IMR-90 (cell line): ENCODE measurements around the gene GBP3. TPM values are rescaled to one million over a fixed set of nuclear protein-coding genes. Genes with fewer than 3 reads are reported as not detected.

Source experiments
- ATAC-seq: fragments of 200-7000 bp; cut with Tn5 transposase; 2 replicates; pipeline ENCODE4 v1.9.1; 2020; ENCODE audit warnings: low read depth, mild to moderate bottlenecking, moderate library complexity
- BruUV-seq: library from RNA; stranded (reverse); fragments of 400-500 nt; replicated peaks from 2 replicates; lab custom pipeline; 2021; lab: Mats Ljungman, UMichigan
- CTCF ChIA-PET: fragments of 300-600 bp; formaldehyde crosslinking; extraction: SDS; loops from one replicate; lab custom pipeline; 2021; ENCODE audit warnings: antibody characterized with exemption; lab: Yijun Ruan, JAX
- POLR2A ChIA-PET: fragments of 300-600 bp; sonication (Branson Sonifier 250); formaldehyde crosslinking; loops from one replicate; lab custom pipeline; 2022; ENCODE audit warnings: antibody characterized with exemption; ENCODE audit not compliant: unreplicated experiment; lab: Charles Lee
- DNase-seq: peaks from one replicate; pipeline ENCODE4 v3.0.0; 2013
- H2AFZ ChIP-seq: replicated peaks from 2 replicates; pipeline ENCODE3; 2013; ENCODE audit warnings: low read length, mild to moderate bottlenecking; ENCODE audit not compliant: poor library complexity
- H2AK5ac ChIP-seq: 2 replicates; pipeline ENCODE4 v1.6.1; 2013; ENCODE audit warnings: low read depth, low read length, inconsistent platforms
- H2AK9ac ChIP-seq: replicated peaks from 2 replicates; pipeline ENCODE3; 2013; ENCODE audit warnings: mild to moderate bottlenecking, low read depth, low read length, moderate library complexity; ENCODE audit not compliant: poor library complexity
- H2BK120ac ChIP-seq: 2 replicates; pipeline ENCODE4 v1.6.1; 2013; ENCODE audit warnings: low read depth, low read length, inconsistent platforms
- H2BK15ac ChIP-seq: 3 replicates; pipeline ENCODE4 v1.6.1; 2013; ENCODE audit warnings: low read depth, low read length, inconsistent platforms
- H2BK20ac ChIP-seq: 2 replicates; pipeline ENCODE4 v1.6.1; 2013; ENCODE audit warnings: low read depth, mild to moderate bottlenecking, inconsistent platforms, low read length, moderate library complexity
- H2BK5ac ChIP-seq: 2 replicates; pipeline ENCODE4 v1.6.1; 2013; ENCODE audit warnings: mild to moderate bottlenecking, low read depth, low read length, inconsistent platforms; ENCODE audit not compliant: poor library complexity, severe bottlenecking
- H3K14ac ChIP-seq: replicated peaks from 2 replicates; pipeline ENCODE4 v1.6.1; 2013; ENCODE audit warnings: low read depth, low read length, inconsistent platforms
- H3K18ac ChIP-seq: 2 replicates; pipeline ENCODE4 v1.6.1; 2013; ENCODE audit warnings: low read depth, low read length, control low read depth
- H3K23ac ChIP-seq: 2 replicates; pipeline ENCODE4 v1.6.1; 2013; ENCODE audit warnings: low read depth, low read length, inconsistent platforms
- H3K27ac ChIP-seq: 2 replicates; pipeline ENCODE4 v1.5.1; 2013; ENCODE audit warnings: mild to moderate bottlenecking, control low read depth, low read length; ENCODE audit not compliant: insufficient read depth
- H3K27me3 ChIP-seq: 2 replicates; pipeline ENCODE4 v1.6.1; 2013; ENCODE audit warnings: low read length; ENCODE audit not compliant: control insufficient read depth, insufficient read depth
- H3K36me3 ChIP-seq: 2 replicates; pipeline ENCODE4 v1.6.1; 2013; ENCODE audit warnings: low read length, mixed read lengths; ENCODE audit not compliant: control insufficient read depth, insufficient read depth
- H3K4ac ChIP-seq: 2 replicates; pipeline ENCODE4 v1.6.1; 2013; ENCODE audit warnings: low read depth, low read length, inconsistent platforms
- H3K4me1 ChIP-seq: 2 replicates; pipeline ENCODE4 v1.6.1; 2013; ENCODE audit warnings: low read length, mixed read lengths; ENCODE audit not compliant: control insufficient read depth, insufficient read depth
- H3K4me2 ChIP-seq: 2 replicates; pipeline ENCODE4 v1.6.1; 2013; ENCODE audit warnings: low read depth, mild to moderate bottlenecking, control low read depth, low read length, moderate library complexity
- H3K4me3 ChIP-seq: 2 replicates; pipeline ENCODE4 v1.5.1; 2013; ENCODE audit warnings: low read depth, mild to moderate bottlenecking, control low read depth, low read length, moderate library complexity; ENCODE audit not compliant: insufficient read depth
- H3K56ac ChIP-seq: 2 replicates; pipeline ENCODE4 v1.6.1; 2013; ENCODE audit warnings: low read length, inconsistent platforms; ENCODE audit not compliant: insufficient read depth; ENCODE audit errors: extremely low read depth
- H3K79me1 ChIP-seq, 2 experiments: 2 replicates each; pipeline ENCODE4 v1.6.1; 2013; ENCODE audit warnings: low read length in 2 of 2, inconsistent platforms in 1 of 2, low read depth in 1 of 2
- H3K9ac ChIP-seq: 2 replicates; pipeline ENCODE4 v1.6.1; 2013; ENCODE audit warnings: low read depth, low read length, control low read depth
- H3K9me1 ChIP-seq: 2 replicates; pipeline ENCODE4 v1.6.1; 2013; ENCODE audit warnings: low read length, inconsistent platforms; ENCODE audit not compliant: insufficient read depth
- H3K9me3 ChIP-seq: 2 replicates; pipeline ENCODE4 v1.6.1; 2013; ENCODE audit warnings: low read length; ENCODE audit not compliant: control insufficient read depth, insufficient read depth
- H4K20me1 ChIP-seq: 2 replicates; pipeline ENCODE4 v1.6.1; 2013; ENCODE audit warnings: low read length, inconsistent platforms; ENCODE audit not compliant: insufficient read depth
- H4K5ac ChIP-seq: 2 replicates; pipeline ENCODE4 v1.6.1; 2013; ENCODE audit warnings: mild to moderate bottlenecking, low read depth, low read length, control low read depth
- H4K8ac ChIP-seq, 2 experiments: 2 replicates each; pipeline ENCODE4 v1.6.1; 2013; ENCODE audit warnings: low read depth in 2 of 2, low read length in 2 of 2, control low read depth in 1 of 2, inconsistent platforms in 1 of 2
- H4K91ac ChIP-seq: 2 replicates; pipeline ENCODE4 v1.6.1; 2013; ENCODE audit warnings: low read depth, low read length, inconsistent platforms; ENCODE audit not compliant: insufficient read depth
- SMC3 ChIP-seq: fragments of 150-350 bp; IDR thresholded peaks from 2 replicates; pipeline ENCODE4 v1.6.1; 2016; ENCODE audit warnings: low read depth, mild to moderate bottlenecking, antibody characterized with exemption, low read length, moderate library complexity
- WGBS, 2 experiments: methylation state at CpG; one replicate each; pipeline versions ENCODE4 v1.1.5 to v1.1.7; 2013; ENCODE audit warnings: missing lambda C conversion rate in 2 of 2; ENCODE audit not compliant: insufficient read length in 1 of 2; ENCODE audit errors: extremely low coverage in 2 of 2; 5-methylcytosine and 5-hydroxymethylcytosine counted together
- dilution Hi-C: fragments of 300-500 bp; cut with HindIII; formaldehyde crosslinking; loops from one replicate; pipeline ENCODE4 v1.14.3; 2018; ENCODE audit warnings: low sequenced_read_pairs; ENCODE audit not compliant: unreplicated experiment
- in situ Hi-C: fragments of 300-500 bp; cut with MboI; formaldehyde crosslinking; loops from 3 replicates; pipeline ENCODE4 v1.14.3; 2019; ENCODE audit warnings: low sequenced_read_pairs, inconsistent platforms, mixed read lengths
- intact Hi-C: fragments of 100-400 bp; cut with micrococcal nuclease; formaldehyde crosslinking; loops from 2 replicates; pipeline ENCODE4 v1.10.0; 2022
- polyA plus RNA-seq, 3 experiments: library from polyadenylated mRNA; depleted of rRNA; stranded (reverse); fragments of >200 nt; gene quantifications; 2 replicates each; pipeline ENCODE4 v1.2.3, GENCODE V29; 2012; ENCODE audit warnings: low replicate concordance in 1 of 3
- total RNA-seq: library from RNA; depleted of rRNA; stranded (reverse); fragments of >200 nt; gene quantifications from 2 replicates; pipeline ENCODE4 v1.2.3, GENCODE V29; 2012

GBP3 gene
- total and polyA plus RNA-seq, 2 of the 4 experiments (the other 2 are of a cell fraction): 21.9 to 50.0 TPM

- H3K27me3 ChIP-seq: no peaks in the 10 kb centered on the region
- no peak overlapping the region for H2AK9ac ChIP-seq
- no TSS peak for BruUV-seq
- H2AK5ac ChIP-seq: no peak overlapping the region
- no peak overlapping the region for H2AFZ ChIP-seq
- CTCF ChIA-PET: no interaction called here
- no peaks in the 10 kb centered on the region for H3K9me1 ChIP-seq
- no peaks in the 10 kb centered on the region for H3K36me3 ChIP-seq
- no peaks in the 10 kb centered on the region; the same call in 1 of the 2 replicates for H3K9me3 ChIP-seq
- no peak overlapping the region for H3K9ac ChIP-seq
- in situ Hi-C loops: no loop called here
- dilution Hi-C loops: no loop called here
- ATAC-seq (no peak), DNase-seq (no peak)
- WGBS, 2 experiments: no CpG with 5 or more reads among the region's 1 CpG
- TF ChIP-seq SMC3: no peak
- H3K23ac ChIP-seq: no peak overlapping the region
- H3K4me1 ChIP-seq: no peaks in the 10 kb centered on the region
- no peak overlapping the region; the same call in 1 of the 2 replicates for H3K18ac ChIP-seq
- POLR2A ChIA-PET: no interaction called here
- H4K5ac ChIP-seq: no peak overlapping the region
- H4K20me1 ChIP-seq: no peaks in the 10 kb centered on the region
- intact Hi-C loops: no loop called here
- no peak overlapping the region for H2BK20ac ChIP-seq
- no peak overlapping the region for H3K14ac ChIP-seq
- H4K8ac ChIP-seq: no peak overlapping the region
- H4K91ac ChIP-seq: no peak overlapping the region
- no peak overlapping the region for H3K27ac ChIP-seq
- no peak overlapping the region for H3K4me3 ChIP-seq
- no peak overlapping the region for H3K56ac ChIP-seq
- no peak overlapping the region for H3K4ac ChIP-seq
- H3K79me1 ChIP-seq: no peaks in the 10 kb centered on the region
- no peak overlapping the region for H2BK120ac ChIP-seq
- H3K4me2 ChIP-seq: no peak overlapping the region
- H2BK5ac ChIP-seq: no peak overlapping the region
- H2BK15ac ChIP-seq: no peak overlapping the region
Observed at GRCh38 chr1:89040315-89040626, 17.6 kb upstream of the GBP3 start.
